SK-N-SH treated with all-trans-retinoic acid at 6 μM for 48 hours (cell line): ENCODE measurements around the gene MFF.
A peak's percentile ranks its signal among the peaks of the same experiment; 100 is the strongest.

Source experiments
- ATAC-seq: fragments of 200-7000 bp; cut with Tn5 transposase; 3 replicates; pipeline ENCODE4 v1.9.1; 2020; ENCODE audit warnings: mild to moderate bottlenecking, moderate library complexity
- ARNTL ChIP-seq: fragments of 450-650 bp; formaldehyde crosslinking; IDR thresholded peaks from 2 replicates; pipeline ENCODE4 v1.5.0; 2020; ENCODE audit warnings: low read depth, mild to moderate bottlenecking, moderate library complexity, borderline replicate concordance
- BACH2 ChIP-seq: fragments of 250-450 bp; sonication (Bioruptor Pico); IDR thresholded peaks from 2 replicates; pipeline ENCODE4 v1.9.0; 2021; ENCODE audit warnings: mild to moderate bottlenecking, borderline replicate concordance
- CREB5 ChIP-seq: fragments of 250-450 bp; sonication (Bioruptor Pico); IDR thresholded peaks from 2 replicates; pipeline ENCODE4 v1.5.1; 2020; ENCODE audit warnings: low read depth, mild to moderate bottlenecking, moderate library complexity
- CSDC2 ChIP-seq: fragments of 250-450 bp; sonication (Bioruptor Pico); IDR thresholded peaks from 2 replicates; pipeline ENCODE4 v1.5.0; 2020; ENCODE audit warnings: mild to moderate bottlenecking, moderate library complexity
- ESRRG ChIP-seq: fragments of 250-450 bp; sonication (Bioruptor Pico); IDR thresholded peaks from 2 replicates; pipeline ENCODE4 v1.6.1; 2021; ENCODE audit warnings: mild to moderate bottlenecking
- GLIS3 ChIP-seq: fragments of 250-450 bp; sonication (Bioruptor Pico); IDR thresholded peaks from 2 replicates; pipeline ENCODE4 v1.5.0; 2020; ENCODE audit warnings: mild to moderate bottlenecking, moderate library complexity
- ISL1 ChIP-seq: fragments of 250-450 bp; sonication (Bioruptor Pico); IDR thresholded peaks from 2 replicates; pipeline ENCODE4 v2.1.2; 2022; ENCODE audit warnings: mild to moderate bottlenecking, moderate library complexity
- OSR1 ChIP-seq: fragments of 250-450 bp; sonication (Bioruptor Pico); IDR thresholded peaks from 2 replicates; pipeline ENCODE4 v1.8.0; 2022; ENCODE audit warnings: moderate library complexity, mild to moderate bottlenecking, inconsistent platforms
- POU6F1 ChIP-seq: fragments of 250-450 bp; sonication (Bioruptor Pico); IDR thresholded peaks from 2 replicates; pipeline ENCODE4 v1.8.0; 2021; ENCODE audit warnings: low read depth, mild to moderate bottlenecking, moderate library complexity, borderline replicate concordance
- PPARA ChIP-seq: fragments of 250-450 bp; sonication (Bioruptor Pico); IDR thresholded peaks from 2 replicates; pipeline ENCODE4 v1.5.0; 2020; ENCODE audit warnings: mild to moderate bottlenecking, borderline replicate concordance
- RARB ChIP-seq: fragments of 250-450 bp; sonication (Bioruptor Pico); IDR thresholded peaks from 2 replicates; pipeline ENCODE4 v1.8.0; 2021; ENCODE audit warnings: mild to moderate bottlenecking, moderate library complexity
- SNAI2 ChIP-seq: fragments of 250-450 bp; sonication (Bioruptor Pico); IDR thresholded peaks from 2 replicates; pipeline ENCODE4 v1.5.0; 2020; ENCODE audit warnings: mild to moderate bottlenecking, moderate library complexity
- TCF4 ChIP-seq: fragments of 250-450 bp; sonication (Bioruptor Pico); IDR thresholded peaks from 2 replicates; pipeline ENCODE4 v1.8.0; 2021; ENCODE audit warnings: mild to moderate bottlenecking, moderate library complexity, borderline replicate concordance
- TOX ChIP-seq: fragments of 250-450 bp; sonication (Bioruptor Pico); IDR thresholded peaks from 2 replicates; pipeline ENCODE4 v1.8.0; 2021; ENCODE audit warnings: mild to moderate bottlenecking, moderate library complexity, borderline replicate concordance
- ZC3H10 ChIP-seq: fragments of 250-450 bp; sonication (Bioruptor Pico); IDR thresholded peaks from 2 replicates; pipeline ENCODE4 v1.5.1; 2021; ENCODE audit warnings: mild to moderate bottlenecking, moderate library complexity
- ZFP3 ChIP-seq: fragments of 250-450 bp; sonication (Bioruptor Pico); IDR thresholded peaks from 2 replicates; pipeline ENCODE4 v1.5.0; 2020; ENCODE audit warnings: mild to moderate bottlenecking, moderate library complexity
- ZFP30 ChIP-seq: fragments of 450-650 bp; formaldehyde crosslinking; IDR thresholded peaks from 2 replicates; pipeline ENCODE4 v1.5.0; 2022; ENCODE audit warnings: mild to moderate bottlenecking, moderate library complexity
- ZNF565 ChIP-seq: fragments of 450-650 bp; formaldehyde crosslinking; conservative IDR thresholded peaks from 2 replicates; pipeline ENCODE4 v1.5.0; 2020; ENCODE audit warnings: low read depth, mild to moderate bottlenecking, moderate library complexity
- ZNF70 ChIP-seq: fragments of 450-650 bp; formaldehyde crosslinking; IDR thresholded peaks from 2 replicates; pipeline ENCODE4 v1.5.0; 2020; ENCODE audit warnings: mild to moderate bottlenecking, moderate library complexity
- ZNF8 ChIP-seq: fragments of 450-650 bp; formaldehyde crosslinking; IDR thresholded peaks from 2 replicates; pipeline ENCODE4 v1.5.0; 2020; ENCODE audit warnings: mild to moderate bottlenecking, moderate library complexity
- TF ChIP-seq, protein P1 (sequence below): fragments of 250-450 bp; sonication (Bioruptor Pico); IDR thresholded peaks from 2 replicates; pipeline ENCODE4 v1.5.0; 2020; ENCODE audit warnings: mild to moderate bottlenecking, moderate library complexity

MFF gene

DNA sequence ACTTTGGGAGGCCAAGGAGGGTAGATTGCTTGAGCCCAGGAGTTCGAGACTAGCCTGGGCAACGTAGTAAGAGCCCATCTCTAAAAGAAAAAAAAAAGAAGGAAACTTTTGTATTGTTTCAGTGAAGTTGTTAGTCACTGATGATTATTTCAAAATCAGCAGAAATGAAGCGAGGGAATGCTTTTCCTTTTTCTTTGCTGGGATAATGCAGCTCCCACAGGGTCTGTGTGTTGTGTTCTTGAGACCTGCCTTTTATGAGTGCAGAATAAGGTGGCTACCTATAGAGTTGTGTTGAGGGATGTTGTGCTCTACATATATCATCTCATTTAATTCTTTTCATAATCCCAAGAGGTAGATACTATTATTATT, 42.4 kb downstream of the MFF start (continued):
- TF ChIP-seq ZFP30: no peak
- no peak for TF ChIP-seq PPARA (CRISPR knock-in tag)
- no peak for TF ChIP-seq ESRRG (CRISPR knock-in tag)
- no peak for TF ChIP-seq TCF4 (CRISPR knock-in tag)
- no peak for TF ChIP-seq BACH2 (CRISPR knock-in tag)
- no peak for TF ChIP-seq POU6F1
- no peak for TF ChIP-seq ZFP3

GRCh38 chr2:227368574-227368973, 43.5 kb downstream of the MFF start:
- no peak for ATAC-seq
- TF ChIP-seq TOX (CRISPR knock-in tag) (no peak), RARB (CRISPR knock-in tag) (no peak), ZNF70 (CRISPR knock-in tag) (no peak), CREB5 (CRISPR knock-in tag) (no peak), ISL1 (CRISPR knock-in tag) (no peak), OSR1 (CRISPR knock-in tag) (no peak), TCF4 (CRISPR knock-in tag) (no peak), CSDC2 (CRISPR knock-in tag) (no peak), ARNTL (no peak)
- TF ChIP-seq, protein P1, sequence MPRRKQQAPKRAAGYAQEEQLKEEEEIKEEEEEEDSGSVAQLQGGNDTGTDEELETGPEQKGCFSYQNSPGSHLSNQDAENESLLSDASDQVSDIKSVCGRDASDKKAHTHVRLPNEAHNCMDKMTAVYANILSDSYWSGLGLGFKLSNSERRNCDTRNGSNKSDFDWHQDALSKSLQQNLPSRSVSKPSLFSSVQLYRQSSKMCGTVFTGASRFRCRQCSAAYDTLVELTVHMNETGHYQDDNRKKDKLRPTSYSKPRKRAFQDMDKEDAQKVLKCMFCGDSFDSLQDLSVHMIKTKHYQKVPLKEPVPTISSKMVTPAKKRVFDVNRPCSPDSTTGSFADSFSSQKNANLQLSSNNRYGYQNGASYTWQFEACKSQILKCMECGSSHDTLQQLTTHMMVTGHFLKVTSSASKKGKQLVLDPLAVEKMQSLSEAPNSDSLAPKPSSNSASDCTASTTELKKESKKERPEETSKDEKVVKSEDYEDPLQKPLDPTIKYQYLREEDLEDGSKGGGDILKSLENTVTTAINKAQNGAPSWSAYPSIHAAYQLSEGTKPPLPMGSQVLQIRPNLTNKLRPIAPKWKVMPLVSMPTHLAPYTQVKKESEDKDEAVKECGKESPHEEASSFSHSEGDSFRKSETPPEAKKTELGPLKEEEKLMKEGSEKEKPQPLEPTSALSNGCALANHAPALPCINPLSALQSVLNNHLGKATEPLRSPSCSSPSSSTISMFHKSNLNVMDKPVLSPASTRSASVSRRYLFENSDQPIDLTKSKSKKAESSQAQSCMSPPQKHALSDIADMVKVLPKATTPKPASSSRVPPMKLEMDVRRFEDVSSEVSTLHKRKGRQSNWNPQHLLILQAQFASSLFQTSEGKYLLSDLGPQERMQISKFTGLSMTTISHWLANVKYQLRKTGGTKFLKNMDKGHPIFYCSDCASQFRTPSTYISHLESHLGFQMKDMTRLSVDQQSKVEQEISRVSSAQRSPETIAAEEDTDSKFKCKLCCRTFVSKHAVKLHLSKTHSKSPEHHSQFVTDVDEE (CRISPR knock-in tag): no peak

- no peak for ATAC-seq
- TF ChIP-seq ZFP30: no peak
- TF ChIP-seq ZNF8 (CRISPR knock-in tag): no peak
- TF ChIP-seq ZC3H10 (CRISPR knock-in tag): no peak
- TF ChIP-seq CSDC2 (CRISPR knock-in tag): no peak
- no peak for TF ChIP-seq RARB (CRISPR knock-in tag)
- TF ChIP-seq ZNF565: no peak
- no peak for TF ChIP-seq POU6F1
- no peak for TF ChIP-seq OSR1 (CRISPR knock-in tag)
- TF ChIP-seq ZFP3: no peak
- no peak for TF ChIP-seq GLIS3 (CRISPR knock-in tag)
- no peak for TF ChIP-seq SNAI2 (CRISPR knock-in tag)
Observed at GRCh38 chr2:227370092-227370491, 45.0 kb downstream of the MFF start.

- TF ChIP-seq ARNTL: no peak
- TF ChIP-seq ISL1 (CRISPR knock-in tag): peak; percentile 78
- no peak for TF ChIP-seq CREB5 (CRISPR knock-in tag)
- ATAC-seq: peak; percentile 46
Observed at GRCh38 chr2:227370791-227371312, 45.8 kb downstream of the MFF start.
